DMS114 treated with DMSO at 0.1 percent for 48 hours (cell line): ENCODE measurements around the gene RNF183.
"Not testable (repeated sequence)": the region's sequence is repeated elsewhere in the genome, so short reads cannot be mapped to it uniquely, and the experiment has no call there.

ENCODE experiments used
- DNase-seq: peaks from one replicate; lab custom pipeline; 2025; ENCODE audit not compliant: unreplicated experiment; lab: John Stamatoyannopoulos, UW

The RNF183 gene

DNA sequence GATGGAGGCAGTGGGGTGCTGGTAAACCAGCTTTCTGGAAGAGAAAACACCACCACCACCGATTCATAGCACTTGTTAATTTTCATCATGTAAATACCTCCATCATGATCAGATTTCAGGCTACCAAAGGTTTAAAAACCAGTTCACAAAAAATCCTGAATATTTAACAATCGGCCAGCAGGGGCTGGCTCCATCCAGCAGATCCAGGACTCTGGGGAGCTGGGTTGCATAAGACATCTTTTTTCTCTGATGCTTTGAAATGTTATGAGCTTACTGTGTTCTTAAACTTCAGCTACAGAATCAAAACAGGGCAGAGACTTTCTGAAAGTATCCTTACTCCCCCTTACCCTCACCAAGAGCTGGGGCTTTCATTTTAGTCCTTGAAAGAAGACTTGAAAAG is 14.6 kb upstream of the RNF183 start:
- DNase-seq, result no peak

- no peak for DNase-seq
Observed at GRCh38 chr9:113316030-113316429, 12.9 kb upstream of the RNF183 start.

- no peak for DNase-seq
Observed at GRCh38 chr9:113315231-113315630, 12.1 kb upstream of the RNF183 start.

GRCh38 chr9:113313261-113313660 is 10.1 kb upstream of the RNF183 start:
- no peak for DNase-seq

DNA sequence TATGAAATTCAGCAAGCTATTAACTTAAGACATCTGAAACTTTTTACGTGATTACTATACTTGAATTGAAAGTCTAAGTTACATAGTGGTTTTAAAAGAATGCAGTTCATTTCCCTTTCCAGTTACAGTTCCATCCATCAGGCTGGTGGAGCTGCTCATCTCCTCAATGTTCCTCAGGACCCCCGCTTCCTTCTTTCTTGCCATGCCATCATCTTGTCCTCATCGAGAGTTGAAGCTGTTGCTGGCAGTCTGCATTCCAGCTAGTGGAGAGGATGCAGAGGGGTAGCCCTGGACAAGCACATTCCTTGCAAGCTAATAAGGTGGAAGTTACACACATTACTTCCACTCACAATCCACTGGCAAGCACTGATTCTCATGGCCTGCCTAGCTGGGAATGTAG is 8.8 kb upstream of the RNF183 start:
- DNase-seq, result no peak

- DNase-seq, result no peak
Observed at GRCh38 chr9:113310538-113310937, 7.4 kb upstream of the RNF183 start.

- peak; percentile 5 for DNase-seq
Observed at GRCh38 chr9:113309204-113309813, 6.1 kb upstream of the RNF183 start.

DNA sequence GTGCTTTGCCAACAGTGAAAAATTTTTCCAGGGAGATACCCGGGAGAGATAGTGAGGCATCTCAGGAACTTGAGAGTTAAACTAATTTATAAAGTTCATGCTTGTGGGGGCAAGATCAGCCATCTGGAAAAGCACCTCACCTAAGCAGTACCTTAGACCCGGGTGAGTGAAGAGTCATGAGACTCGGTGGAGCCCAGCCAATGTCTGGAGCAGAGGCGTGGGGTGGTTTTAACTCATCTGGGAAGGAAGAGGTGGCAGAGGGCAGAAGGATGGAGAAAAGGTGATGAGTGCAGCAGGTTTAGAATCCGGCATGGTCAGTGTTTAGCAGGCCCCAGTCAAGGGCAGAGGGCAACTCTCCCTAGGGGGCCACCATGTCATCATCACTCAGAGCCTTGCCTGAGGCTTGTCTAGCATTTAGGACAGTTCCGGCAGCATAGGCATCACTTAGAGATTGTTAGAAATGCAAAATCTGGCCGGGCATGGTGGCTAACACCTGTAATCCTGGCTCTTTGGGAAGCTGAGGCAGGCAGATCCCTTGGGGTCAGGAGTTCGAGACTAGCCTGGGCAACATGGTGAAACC is 4.3 kb upstream of the RNF183 start:
- DNase-seq, result no peak

DNA sequence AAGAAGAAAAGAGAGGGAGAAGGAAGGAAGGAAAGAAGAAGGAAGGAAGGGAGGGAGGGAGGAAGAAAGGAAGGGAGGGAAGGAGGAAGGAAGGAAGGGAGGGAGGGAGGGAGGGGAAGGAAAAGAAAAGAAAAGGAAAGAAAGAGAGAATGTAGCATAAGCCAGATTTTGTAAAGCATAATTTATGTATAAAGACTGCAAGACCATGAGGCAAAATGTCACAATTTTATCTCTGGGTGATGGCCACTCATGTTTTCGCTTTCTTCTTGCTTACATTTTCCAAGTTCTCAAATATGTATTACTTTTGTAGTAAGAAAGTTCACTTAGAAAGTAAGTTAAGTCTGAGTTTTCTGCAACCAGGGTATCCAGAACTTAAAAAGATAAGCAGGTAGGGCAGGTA is 3.4 kb upstream of the RNF183 start:
- no peak for DNase-seq

DNA sequence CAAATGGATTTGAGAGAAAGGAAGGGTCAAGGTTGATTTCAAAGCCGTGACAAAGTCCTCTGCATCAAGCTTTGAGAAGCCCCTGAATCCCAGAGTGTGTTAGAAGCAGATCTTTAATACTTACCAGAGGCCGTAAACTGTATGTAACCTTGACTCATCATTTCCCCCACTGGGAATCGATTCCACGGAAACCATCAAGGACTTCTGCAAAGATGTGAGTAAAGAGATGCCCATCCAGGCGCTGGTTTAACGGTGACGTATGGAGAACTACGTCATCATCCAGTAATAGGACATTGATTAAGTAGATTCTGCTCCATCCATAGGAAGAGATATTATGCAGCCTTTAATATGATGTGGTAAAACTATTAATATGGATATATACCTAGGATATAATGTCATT is 1.6 kb downstream of the RNF183 start:
- no peak for DNase-seq

GRCh38 chr9:113299800-113300292 is 3.3 kb downstream of the RNF183 start:
- no peak for DNase-seq

DNA sequence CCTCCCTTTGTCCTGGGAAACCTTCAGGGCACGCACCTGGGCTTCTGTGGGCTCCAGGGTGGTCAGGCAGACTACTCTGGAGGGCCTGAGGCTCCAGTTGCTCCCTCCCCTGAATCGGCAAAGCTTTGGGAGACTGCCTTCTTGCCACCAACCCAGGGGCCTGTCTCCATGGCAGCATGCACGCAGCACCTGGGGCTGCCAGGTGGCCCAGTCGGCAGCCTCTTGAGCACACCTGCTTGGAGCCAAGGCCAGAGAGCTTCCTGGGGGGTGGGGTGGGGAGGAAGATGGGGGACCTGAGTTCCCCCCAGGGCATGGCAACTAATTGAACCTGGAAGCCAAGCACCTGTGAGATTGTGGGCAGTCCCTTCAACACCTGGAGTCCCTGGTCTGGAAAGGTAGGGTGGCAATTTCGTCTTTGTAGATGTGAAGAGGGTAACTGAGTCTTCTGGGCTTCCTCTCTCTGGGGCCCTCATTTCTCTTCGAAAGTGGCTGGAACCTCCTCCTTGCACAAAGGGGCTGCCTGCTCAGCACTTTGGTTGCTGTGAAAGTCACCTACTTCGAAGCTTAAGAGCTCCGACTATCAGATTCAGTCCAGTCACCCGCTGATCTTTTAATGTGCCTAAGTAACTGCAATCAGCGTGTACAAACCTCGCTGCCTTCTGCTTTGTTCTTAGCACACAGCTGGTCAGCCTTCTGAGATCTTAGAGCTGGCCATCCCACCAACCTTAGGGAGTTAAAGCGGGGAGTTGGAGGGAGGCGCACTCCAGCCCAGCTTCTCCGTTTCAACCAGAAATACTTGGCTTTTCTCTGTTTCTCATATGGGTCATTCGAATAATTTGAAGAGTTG is 4.0 kb downstream of the RNF183 start:
- DNase-seq, result no peak

DNA sequence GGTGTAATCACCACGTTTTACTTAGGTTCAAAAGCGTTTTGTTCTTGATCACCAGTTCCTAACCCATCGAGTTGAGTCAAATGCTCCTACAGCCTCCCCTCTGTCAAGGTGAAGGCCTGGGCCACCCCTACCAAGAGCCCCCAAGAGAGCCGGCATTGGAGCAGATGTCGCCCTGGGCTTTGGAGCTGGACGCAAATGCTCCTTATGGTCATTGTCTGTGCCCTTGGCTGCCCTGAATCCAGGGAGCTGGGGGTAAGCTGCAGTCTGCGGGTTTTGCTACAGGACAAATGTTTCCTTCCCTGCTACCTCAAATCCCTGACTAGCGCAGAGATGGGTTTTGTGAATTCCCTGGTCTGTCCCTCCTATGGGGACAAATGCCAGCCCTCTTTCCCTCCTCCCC is 4.9 kb downstream of the RNF183 start:
- no peak for DNase-seq

GRCh38 chr9:113296796-113297558 is 6.2 kb downstream of the RNF183 start:
- no peak for DNase-seq

GRCh38 chr9:113296247-113296646 is 6.9 kb downstream of the RNF183 start:
- DNase-seq, result not testable (repeated sequence)

- no peak for DNase-seq
Observed at GRCh38 chr9:113293285-113293878, 9.8 kb downstream of the RNF183 start.

DNA sequence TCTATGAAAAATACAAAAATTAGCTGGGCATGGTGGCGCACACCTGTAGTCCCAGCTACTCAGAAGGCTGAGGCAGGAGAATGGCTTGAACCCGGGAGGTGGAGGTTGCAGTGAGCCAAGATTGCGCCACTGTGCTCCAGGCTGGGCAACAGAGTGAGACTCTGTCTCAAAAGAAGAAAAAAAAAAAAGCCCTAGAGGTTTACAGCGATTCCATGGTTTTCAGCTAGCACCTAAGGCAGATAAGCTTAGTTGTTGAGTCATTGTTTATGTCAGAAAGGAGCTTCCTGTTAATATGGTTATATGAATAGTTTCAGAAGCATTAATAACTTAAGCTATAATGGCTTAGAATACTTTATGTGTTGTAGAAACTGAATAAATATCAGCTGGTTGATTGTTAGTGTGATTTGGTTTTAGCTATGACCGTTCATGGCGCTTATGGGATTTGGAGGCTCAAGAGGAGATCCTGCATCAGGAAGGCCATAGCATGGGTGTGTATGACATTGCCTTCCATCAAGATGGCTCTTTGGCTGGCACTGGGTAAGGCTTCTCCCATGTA is 13.0 kb downstream of the RNF183 start:
- no peak for DNase-seq

GRCh38 chr9:113289091-113289490 is 14.1 kb downstream of the RNF183 start:
- no peak for DNase-seq

DNA sequence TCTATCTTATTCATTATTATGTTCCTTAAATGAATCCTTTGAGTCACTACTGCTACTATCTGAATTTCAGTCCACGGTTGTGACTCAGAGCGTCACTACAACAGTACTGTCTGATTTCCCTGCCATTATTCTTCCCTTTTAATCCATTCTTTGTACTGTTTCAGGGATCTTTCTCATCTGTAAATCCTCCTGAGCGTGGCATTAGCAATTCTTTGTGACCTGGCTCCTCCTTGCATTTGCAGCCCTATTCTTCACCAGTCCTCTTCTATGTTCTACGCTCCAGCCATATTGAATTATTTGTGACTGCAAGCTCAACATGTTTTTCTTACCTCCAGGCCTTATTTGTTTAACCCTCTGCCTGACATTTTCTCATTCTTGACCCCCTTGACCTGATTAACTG is 21.8 kb downstream of the RNF183 start:
- no peak for DNase-seq

DNA sequence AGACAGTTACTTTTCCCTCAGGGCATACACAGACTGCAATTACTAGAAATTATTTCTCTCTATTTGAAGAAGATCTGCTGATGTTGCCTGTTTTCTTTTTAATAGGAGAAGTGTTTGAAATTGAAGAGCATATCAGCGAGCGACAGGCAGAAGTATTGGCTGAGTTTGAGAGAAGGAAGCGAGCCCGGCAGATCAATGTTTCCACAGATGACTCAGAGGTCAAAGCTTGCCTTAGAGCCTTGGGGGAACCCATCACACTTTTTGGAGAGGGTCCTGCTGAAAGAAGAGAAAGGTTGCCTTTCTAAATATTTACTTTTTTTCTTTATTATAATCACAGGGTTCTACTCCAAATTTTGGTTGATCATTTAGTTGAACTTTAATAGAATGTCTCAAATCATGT is 24.3 kb downstream of the RNF183 start:
- no peak for DNase-seq
